ENCODE measurements around the gene SLC16A10. TPM values are rescaled to one million over a fixed set of nuclear protein-coding genes. Genes with fewer than 3 reads are reported as not detected.

The SLC16A10 gene
- total RNA-seq, 1 experiment from 2014 or later, result 0.05 TPM

DNA sequence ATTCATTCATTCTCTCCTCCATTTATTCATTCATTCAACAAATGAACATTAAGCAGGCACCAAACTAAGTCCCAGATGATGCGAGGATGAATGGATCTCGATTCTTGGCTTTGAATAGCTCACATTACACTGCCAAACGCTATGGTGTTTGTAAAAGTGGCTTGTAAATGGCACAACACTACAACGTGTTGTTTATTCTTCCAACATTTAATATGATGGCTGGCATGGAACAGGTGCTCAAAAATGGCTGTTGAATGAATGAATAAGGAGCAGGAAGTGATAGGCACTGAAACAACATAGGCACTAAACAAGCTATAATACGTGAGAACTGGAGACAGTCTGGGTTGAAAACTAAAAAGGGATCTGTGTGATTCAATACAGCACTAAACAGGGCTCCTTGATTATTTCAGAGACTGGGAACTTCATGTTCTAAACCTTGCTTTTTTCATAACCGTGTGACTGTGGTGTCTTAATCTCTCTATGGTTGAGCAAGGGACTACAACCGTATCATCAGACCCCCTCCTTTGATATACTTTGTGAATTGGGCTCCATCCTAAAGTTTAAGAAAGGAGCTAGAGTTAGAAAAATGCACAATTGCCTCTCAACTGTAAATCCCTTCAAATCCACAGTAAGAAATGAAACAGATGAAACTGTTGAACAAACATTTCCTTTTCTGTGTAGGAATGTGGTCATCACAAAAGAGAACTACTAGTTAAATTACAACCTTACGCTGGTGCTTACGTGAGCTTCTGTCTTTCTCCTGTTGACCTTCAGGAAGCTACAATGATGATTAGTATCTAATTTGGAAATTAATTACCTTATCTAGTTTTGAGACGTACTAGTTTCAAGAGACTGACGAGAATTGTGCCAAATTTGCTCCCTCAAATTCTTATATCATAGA is 16.9 kb upstream of the SLC16A10 start:
- no peak overlapping the region for H3K27ac Mint-ChIP-seq (ENCODE audit: low read depth, unreplicated experiment)
- POLR2A ChIA-PET, result no interaction called here
- TF ChIP-seq CTCF (IDR thresholded peaks at IDR 0.05; ENCODE audit: unreplicated experiment), result no peak
- H3K36me3 Mint-ChIP-seq (ENCODE audit: insufficient read depth, unreplicated experiment), result no peaks in the 10 kb centered on the region
- CTCF ChIA-PET, result interaction anchor here (1.7 kb wide), 1 partner anchor 13 kb away, joined by 10 read pairs; no protein-coding TSS in a partner anchor
- intact Hi-C loops (cut with micrococcal nuclease), result no loop called here
- peaks cover 75% of the 10 kb centered on the region for H3K27me3 Mint-ChIP-seq (ENCODE audit: insufficient read depth, unreplicated experiment)
- no TSS peak for BruUV-seq (replicated peaks)
- no peak for DNase-seq (ENCODE audit: unreplicated experiment)
- H3K4me3 Mint-ChIP-seq (ENCODE audit: unreplicated experiment), result no peak overlapping the region
- H3K9me3 Mint-ChIP-seq (ENCODE audit: unreplicated experiment), result no peaks in the 10 kb centered on the region
- no peaks in the 10 kb centered on the region for H3K4me1 Mint-ChIP-seq (ENCODE audit: insufficient read depth, unreplicated experiment)

DNA sequence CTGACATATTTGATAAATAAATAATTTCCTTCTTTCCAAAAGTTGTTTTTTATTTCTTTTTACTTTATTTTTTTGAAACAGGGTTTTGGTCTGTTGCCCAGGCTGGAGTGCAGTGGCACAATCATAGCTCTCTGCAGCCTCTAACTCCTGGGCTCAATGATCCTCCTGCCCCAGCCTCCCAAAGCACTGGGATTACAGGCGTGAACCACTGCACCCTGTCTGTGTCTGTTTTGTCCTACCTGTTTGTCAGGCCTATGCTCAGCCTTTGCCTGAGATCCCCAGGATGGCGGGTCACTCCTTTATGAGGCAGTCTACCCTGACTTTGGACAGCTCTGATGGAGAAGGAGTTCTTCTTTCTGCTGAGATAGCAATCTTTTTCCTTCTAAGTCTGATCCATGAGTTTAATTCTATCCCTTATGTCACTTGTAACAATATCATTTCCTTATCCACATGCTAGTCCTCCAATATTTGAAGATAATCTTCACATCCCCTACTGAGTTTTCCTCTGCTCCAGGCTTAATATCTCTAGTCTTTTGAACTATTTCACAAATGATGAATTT is 14.4 kb upstream of the SLC16A10 start:
- no peaks in the 10 kb centered on the region for H3K9me3 Mint-ChIP-seq (ENCODE audit: unreplicated experiment)
- peaks cover 60% of the 10 kb centered on the region for H3K27me3 Mint-ChIP-seq (ENCODE audit: insufficient read depth, unreplicated experiment)
- H3K4me3 Mint-ChIP-seq (ENCODE audit: unreplicated experiment), result no peak overlapping the region
- no peak for TF ChIP-seq CTCF (IDR thresholded peaks at IDR 0.05; ENCODE audit: unreplicated experiment)
- intact Hi-C loops (cut with micrococcal nuclease), result no loop called here
- ChIA-PET POLR2A (no interaction called here), CTCF (interaction anchor here (0.5 to 1.3 kb wide), 3 partner anchors 15 to 92 kb away, joined by 3 to 8 read pairs (median 3); no protein-coding TSS in a partner anchor)
- H3K4me1 Mint-ChIP-seq (ENCODE audit: insufficient read depth, unreplicated experiment), result no peaks in the 10 kb centered on the region
- no peaks in the 10 kb centered on the region for H3K36me3 Mint-ChIP-seq (ENCODE audit: insufficient read depth, unreplicated experiment)
- DNase-seq (ENCODE audit: unreplicated experiment), result no peak
- BruUV-seq (replicated peaks), result no TSS peak
- no peak overlapping the region for H3K27ac Mint-ChIP-seq (ENCODE audit: low read depth, unreplicated experiment)

DNA sequence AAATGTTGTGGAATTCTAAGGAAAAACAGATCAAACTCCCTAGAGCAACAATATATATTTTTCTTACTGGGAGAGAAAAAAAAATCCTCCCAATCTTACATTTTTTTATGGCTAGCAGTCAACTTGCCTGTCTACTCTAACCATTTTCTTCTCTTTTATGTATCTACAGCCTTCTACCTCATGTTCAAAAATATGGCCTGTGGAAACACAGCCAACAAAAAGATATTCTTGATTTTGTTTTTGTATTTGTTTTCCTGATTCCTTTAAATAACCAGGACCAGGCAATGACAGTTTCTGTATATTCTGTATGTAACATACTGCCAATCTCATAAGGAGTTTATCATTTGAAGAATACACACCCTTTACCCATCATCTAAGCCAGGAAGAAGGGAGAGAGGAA is 13.0 kb upstream of the SLC16A10 start:
- no peak overlapping the region for H3K27ac Mint-ChIP-seq (ENCODE audit: low read depth, unreplicated experiment)

More for the DNA sequence above, 13.0 kb upstream of the SLC16A10 start:
- intact Hi-C loops (cut with micrococcal nuclease), result no loop called here
- TF ChIP-seq CTCF (IDR thresholded peaks at IDR 0.05; ENCODE audit: unreplicated experiment), result no peak
- no peaks in the 10 kb centered on the region for H3K36me3 Mint-ChIP-seq (ENCODE audit: insufficient read depth, unreplicated experiment)
- H3K4me3 Mint-ChIP-seq (ENCODE audit: unreplicated experiment), result no peak overlapping the region
- POLR2A ChIA-PET, result no interaction called here
- no peaks in the 10 kb centered on the region for H3K4me1 Mint-ChIP-seq (ENCODE audit: insufficient read depth, unreplicated experiment)
- no peak for DNase-seq (ENCODE audit: unreplicated experiment)
- no TSS peak for BruUV-seq (replicated peaks)
- CTCF ChIA-PET, result no interaction called here
- no peaks in the 10 kb centered on the region for H3K9me3 Mint-ChIP-seq (ENCODE audit: unreplicated experiment)
- peaks cover 47% of the 10 kb centered on the region for H3K27me3 Mint-ChIP-seq (ENCODE audit: insufficient read depth, unreplicated experiment)
